Ascending aorta (tissue), 2 donors: ENCODE results near the gene FYN. TPM values are rescaled to one million over a fixed set of nuclear protein-coding genes. Genes with fewer than 3 reads are reported as not detected.

Experiments used
- DNase-seq, 2 donors: peaks; one replicate each; pipeline ENCODE4 v3.0.0-alpha.2; 2019; ENCODE audit warnings: low spot score in 2 of 2
- H3K27ac ChIP-seq, 2 donors: fragments of 200-600 bp; sonication (generic); one replicate each; pipeline ENCODE4 v1.5.1; 2016 to 2017; ENCODE audit warnings: mild to moderate bottlenecking in 1 of 2
- H3K27me3 ChIP-seq: fragments of 200-600 bp; sonication (generic); one replicate; pipeline ENCODE4 v1.5.1; 2017
- H3K36me3 ChIP-seq, 2 donors: fragments of 200-600 bp; sonication (generic); one replicate each; pipeline ENCODE4 v1.5.1; 2016
- H3K4me1 ChIP-seq, 2 donors: fragments of 200-600 bp; sonication (generic); one replicate each; pipeline ENCODE4 v1.5.1; 2016 to 2017; ENCODE audit warnings: mild to moderate bottlenecking in 1 of 2
- H3K4me3 ChIP-seq, 2 donors: fragments of 200-600 bp; sonication (generic); one replicate each; pipeline ENCODE4 v1.5.1; 2016 to 2017; ENCODE audit warnings: mild to moderate bottlenecking in 1 of 2
- H3K9me3 ChIP-seq, 2 donors: fragments of 200-600 bp; sonication (generic); one replicate each; pipeline ENCODE4 v1.5.1; 2016
- CTCF ChIP-seq, 3 experiments: fragments of 200-600 bp in 2 of 3; fragments of 450-650 bp in 1 of 3; sonication (generic) in 2 of 3; IDR thresholded peaks; one replicate each; pipeline ENCODE4 v1.5.1; 2016 to 2019; ENCODE audit warnings: antibody characterized with exemption in 3 of 3, mild to moderate bottlenecking in 1 of 3, moderate library complexity in 1 of 3
- intact Hi-C: fragments of 100-400 bp; cut with DNase I; formaldehyde crosslinking; loops from one replicate; pipeline ENCODE4 v1.15.1; 2023
- total RNA-seq: library from RNA; depleted of rRNA; stranded (reverse); fragments of >200 nt; gene quantifications from one replicate; pipeline ENCODE4 v1.1.0, GENCODE V29; 2016

FYN gene
- total RNA-seq, 1 donor from 2014 or later: 141 TPM

DNA sequence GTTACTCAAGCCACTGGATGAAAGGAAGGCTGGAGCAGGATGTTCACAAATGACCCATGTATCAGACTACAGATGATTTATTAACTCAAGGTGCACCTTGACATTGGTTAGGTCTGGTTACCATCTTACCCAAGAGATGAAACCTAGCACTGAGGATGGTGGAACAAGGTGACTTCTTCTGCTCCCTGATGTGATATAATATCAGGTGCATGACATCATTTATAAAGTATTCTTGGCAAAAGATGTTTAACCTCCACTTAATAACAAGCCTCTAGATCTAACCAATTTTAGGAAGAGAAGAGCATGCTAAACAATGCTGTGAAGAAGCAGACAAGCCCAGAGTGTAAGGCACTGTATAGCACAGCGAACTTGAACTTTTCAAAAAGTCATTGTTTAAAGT is 100.9 kb downstream of the FYN start:
- TF ChIP-seq CTCF (IDR thresholded peaks at IDR 0.05): no peak
- no peaks in the 10 kb centered on the region for H3K9me3 ChIP-seq
- H3K36me3 ChIP-seq: no peaks in the 10 kb centered on the region
- H3K27me3 ChIP-seq: no peaks in the 10 kb centered on the region
- H3K4me3 ChIP-seq: no peak overlapping the region
- no peak overlapping the region for H3K27ac ChIP-seq
- no peaks in the 10 kb centered on the region for H3K4me1 ChIP-seq
- no peak for DNase-seq
- intact Hi-C loops: no loop called here

DNA sequence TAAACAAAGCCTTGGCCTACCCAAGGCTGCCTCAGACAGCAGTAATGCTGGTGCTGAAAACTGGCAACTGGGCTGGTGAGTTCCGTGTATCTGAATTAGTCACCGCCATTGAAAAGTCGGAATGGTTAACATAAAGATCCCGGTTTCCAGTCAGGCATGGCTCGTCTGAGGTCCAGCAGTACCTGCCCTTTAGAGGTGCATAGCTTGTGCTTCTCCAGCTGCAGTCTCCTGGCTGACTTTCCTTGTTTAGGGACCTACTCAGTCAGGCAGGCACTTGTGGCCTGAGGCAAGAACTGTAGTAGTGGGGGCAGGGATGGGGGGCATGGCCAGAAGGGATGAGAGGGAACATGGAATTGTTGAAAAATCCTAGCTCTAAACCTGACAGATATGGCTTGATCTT is 101.6 kb downstream of the FYN start:
- no peaks in the 10 kb centered on the region for H3K4me1 ChIP-seq

GRCh38 chr6:111771094-111771432 is 102.2 kb downstream of the FYN start:
- no peaks in the 10 kb centered on the region for H3K9me3 ChIP-seq
- TF ChIP-seq CTCF (IDR thresholded peaks at IDR 0.05): no peak

More for the DNA sequence above, 101.6 kb downstream of the FYN start:
- Histone ChIP-seq H3K9me3 (no peaks in the 10 kb centered on the region), H3K36me3 (no peaks in the 10 kb centered on the region), H3K27me3 (no peaks in the 10 kb centered on the region), H3K4me3 (no peak overlapping the region), H3K27ac (no peak overlapping the region)
- DNase-seq: no peak
- intact Hi-C loops: no loop called here
- no peak for TF ChIP-seq CTCF (IDR thresholded peaks at IDR 0.05)

DNA sequence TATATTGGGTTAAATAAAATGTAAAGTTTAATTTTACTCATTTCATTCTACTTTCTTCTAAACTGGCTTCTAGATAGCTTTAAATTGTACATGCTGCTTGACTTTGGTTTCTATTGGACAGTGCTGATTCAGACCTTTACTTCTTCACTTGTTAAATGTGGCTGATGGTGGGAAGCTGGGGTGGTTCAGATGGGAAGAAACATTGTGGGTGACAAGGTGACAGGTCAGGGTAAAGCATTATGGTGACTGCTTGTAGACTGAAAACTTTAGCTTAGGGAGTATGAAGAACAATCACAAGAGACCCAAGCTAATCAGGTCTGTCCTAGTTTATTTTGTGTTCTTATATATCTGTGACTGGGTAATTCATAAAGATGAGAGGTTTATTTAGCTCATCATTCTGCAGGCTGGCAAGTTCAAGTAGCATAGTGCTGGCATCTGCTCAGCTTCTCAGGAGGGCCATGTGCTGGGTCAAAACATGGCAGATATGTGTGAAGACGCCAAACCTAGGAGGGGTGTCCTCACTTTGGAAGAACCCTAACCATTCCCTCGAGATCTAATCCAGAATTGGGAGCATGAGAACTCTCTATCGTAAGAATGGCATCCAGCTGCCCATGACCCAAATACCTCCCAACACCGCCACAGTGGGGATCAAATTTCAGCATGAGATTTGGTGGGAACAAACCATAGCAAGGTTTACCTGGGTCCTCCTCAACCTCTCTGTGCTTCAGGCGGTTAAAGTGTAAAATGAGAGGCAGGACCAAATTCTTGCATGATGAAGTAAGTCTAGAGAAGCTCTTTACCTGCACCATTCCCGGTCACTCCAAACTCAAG is 102.8 kb downstream of the FYN start:
- Histone ChIP-seq H3K4me1 (no peaks in the 10 kb centered on the region), H3K4me3 (no peak overlapping the region), H3K9me3 (no peaks in the 10 kb centered on the region), H3K27ac (no peak overlapping the region), H3K36me3 (no peaks in the 10 kb centered on the region), H3K27me3 (no peaks in the 10 kb centered on the region)
- intact Hi-C loops: no loop called here
- TF ChIP-seq CTCF (IDR thresholded peaks at IDR 0.05): no peak
- DNase-seq: no peak

More at GRCh38 chr6:111771094-111771432, 102.2 kb downstream of the FYN start:
- Histone ChIP-seq H3K4me1 (no peaks in the 10 kb centered on the region), H3K4me3 (no peak overlapping the region), H3K27me3 (no peaks in the 10 kb centered on the region), H3K27ac (no peak overlapping the region), H3K36me3 (no peaks in the 10 kb centered on the region)
- DNase-seq: no peak
- intact Hi-C loops: no loop called here

DNA sequence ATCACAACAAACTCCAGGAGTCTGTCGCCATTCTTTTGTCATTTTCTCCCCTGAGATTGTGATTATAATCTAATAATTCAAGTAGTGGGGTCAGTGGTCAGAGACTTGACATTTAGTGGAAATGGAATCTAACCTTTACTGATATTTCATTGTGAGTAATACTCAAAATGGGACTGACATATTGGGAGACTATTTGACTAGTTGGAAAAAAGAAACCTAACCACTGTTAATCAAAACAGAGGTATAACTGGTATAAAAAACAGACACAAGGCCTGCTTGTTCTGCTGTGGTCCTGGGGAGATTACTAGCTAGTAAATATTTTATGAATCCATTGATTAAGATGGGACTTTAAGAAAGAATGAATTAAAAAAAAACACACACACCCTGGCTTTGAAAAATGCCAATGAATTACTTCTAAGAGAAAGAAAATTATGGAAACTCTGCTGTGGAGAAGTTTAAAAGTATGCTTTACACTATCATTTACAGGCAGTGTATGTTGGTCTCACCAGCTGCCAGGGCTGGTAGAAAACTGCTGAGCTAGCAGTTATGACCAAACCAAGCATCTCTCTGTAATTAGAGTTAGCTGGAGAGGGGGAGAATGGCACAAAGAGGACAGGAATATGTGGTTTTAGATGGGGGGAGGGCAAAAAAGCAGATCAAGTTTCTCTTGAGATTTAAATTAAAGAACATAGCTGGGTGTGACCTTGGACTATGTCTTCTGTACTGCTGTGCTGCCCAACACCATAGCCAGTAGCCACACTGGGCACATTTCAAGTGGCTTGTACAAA is 103.7 kb downstream of the FYN start:
- no peaks in the 10 kb centered on the region for H3K36me3 ChIP-seq
- no peaks in the 10 kb centered on the region for H3K9me3 ChIP-seq
- no peak for TF ChIP-seq CTCF (IDR thresholded peaks at IDR 0.05)
- intact Hi-C loops: no loop called here
- no peak overlapping the region for H3K27ac ChIP-seq
- no peak for DNase-seq
- no peaks in the 10 kb centered on the region for H3K4me1 ChIP-seq
- H3K4me3 ChIP-seq: no peak overlapping the region
- no peaks in the 10 kb centered on the region for H3K27me3 ChIP-seq
